ENCODE results near the gene ST6GALNAC6.
A peak's percentile ranks its signal among the peaks of the same experiment; 100 is the strongest.

The ST6GALNAC6 gene, protein sequence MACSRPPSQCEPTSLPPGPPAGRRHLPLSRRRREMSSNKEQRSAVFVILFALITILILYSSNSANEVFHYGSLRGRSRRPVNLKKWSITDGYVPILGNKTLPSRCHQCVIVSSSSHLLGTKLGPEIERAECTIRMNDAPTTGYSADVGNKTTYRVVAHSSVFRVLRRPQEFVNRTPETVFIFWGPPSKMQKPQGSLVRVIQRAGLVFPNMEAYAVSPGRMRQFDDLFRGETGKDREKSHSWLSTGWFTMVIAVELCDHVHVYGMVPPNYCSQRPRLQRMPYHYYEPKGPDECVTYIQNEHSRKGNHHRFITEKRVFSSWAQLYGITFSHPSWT

DNA sequence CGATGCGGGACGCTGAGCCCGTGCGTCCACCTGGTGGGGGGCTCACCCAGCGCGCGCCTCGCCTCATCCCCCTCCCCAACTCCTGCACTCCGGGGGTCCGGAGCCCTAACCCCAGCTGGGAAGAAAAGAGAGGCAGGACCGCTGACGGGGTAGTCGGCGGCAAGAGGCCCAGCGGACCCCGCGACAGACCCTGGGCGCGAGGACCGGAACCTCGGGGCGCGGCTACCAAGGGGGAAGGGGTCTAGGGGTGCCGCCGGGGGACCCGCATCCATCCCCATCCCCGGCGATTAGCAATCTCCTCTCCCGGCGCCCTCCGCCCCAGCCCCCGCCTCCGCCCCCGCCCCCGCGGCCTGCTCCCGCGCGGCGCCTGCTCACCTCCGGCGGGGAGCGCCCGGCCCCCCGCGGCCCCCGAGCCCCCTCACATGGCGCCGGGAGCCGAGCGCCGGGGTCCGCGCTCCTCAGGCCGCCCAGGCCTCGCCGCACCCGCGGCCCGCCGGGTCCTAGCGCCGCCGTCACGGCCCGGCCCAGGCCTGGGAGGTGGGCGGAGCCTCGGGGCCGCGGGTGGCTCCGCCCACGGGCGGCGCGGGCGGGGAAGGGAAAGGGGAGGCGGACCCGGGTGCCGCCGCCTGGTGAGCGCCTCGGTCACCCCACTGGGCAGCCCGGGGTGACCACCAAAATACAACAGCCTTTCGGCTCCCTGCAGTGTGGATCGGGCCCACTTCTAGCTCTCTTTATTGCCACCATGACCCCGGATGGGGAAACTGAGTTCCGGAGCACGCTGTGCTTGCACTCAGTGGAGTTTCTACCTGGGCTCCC, at the start of gene ST6GALNAC6:
Gene ST6GALNAC6, minus strand, starts transcription at position 476 of the 816 bp plus-strand sequence. CDS start 1,622 bp downstream, outside the sequence.
- no peaks in the 10 kb centered on the region for H3K27me3 ChIP-seq
- peak within 1 kb of the TSS; percentile 90 to 99 (median 95) for H3K4me2 ChIP-seq
- H4K20me1 ChIP-seq = peaks cover 6 to 43% (median 29%) of the 10 kb centered on the region in 11 experiments; a peak in 21 of 22 replicates
- no peak for TF ChIP-seq Cebpa-rat (IDR thresholded peaks at IDR 0.05)
- peak within 1 kb of the TSS; percentile 55 to 92 (median 89) for H3K27ac ChIP-seq
- H3K36me3 ChIP-seq = peaks cover 22 to 28% (median 27%) of the 10 kb centered on the region in 11 experiments
- H3K4me3 ChIP-seq = peak within 1 kb of the TSS; percentile 80 to 98 (median 95)
- peak within 1 kb of the TSS; percentile 86 to 96 (median 91) for H3K9ac ChIP-seq
- H3K4me1 ChIP-seq = peaks cover 66 to 78% (median 75%) of the 10 kb centered on the region in 10 experiments
- H3K9me3 ChIP-seq (replicated peaks in 1 of 11) = peaks cover 0 to 10% (median 0%) of the 10 kb centered on the region in 11 experiments; a peak in 5 of 22 replicates

DNA sequence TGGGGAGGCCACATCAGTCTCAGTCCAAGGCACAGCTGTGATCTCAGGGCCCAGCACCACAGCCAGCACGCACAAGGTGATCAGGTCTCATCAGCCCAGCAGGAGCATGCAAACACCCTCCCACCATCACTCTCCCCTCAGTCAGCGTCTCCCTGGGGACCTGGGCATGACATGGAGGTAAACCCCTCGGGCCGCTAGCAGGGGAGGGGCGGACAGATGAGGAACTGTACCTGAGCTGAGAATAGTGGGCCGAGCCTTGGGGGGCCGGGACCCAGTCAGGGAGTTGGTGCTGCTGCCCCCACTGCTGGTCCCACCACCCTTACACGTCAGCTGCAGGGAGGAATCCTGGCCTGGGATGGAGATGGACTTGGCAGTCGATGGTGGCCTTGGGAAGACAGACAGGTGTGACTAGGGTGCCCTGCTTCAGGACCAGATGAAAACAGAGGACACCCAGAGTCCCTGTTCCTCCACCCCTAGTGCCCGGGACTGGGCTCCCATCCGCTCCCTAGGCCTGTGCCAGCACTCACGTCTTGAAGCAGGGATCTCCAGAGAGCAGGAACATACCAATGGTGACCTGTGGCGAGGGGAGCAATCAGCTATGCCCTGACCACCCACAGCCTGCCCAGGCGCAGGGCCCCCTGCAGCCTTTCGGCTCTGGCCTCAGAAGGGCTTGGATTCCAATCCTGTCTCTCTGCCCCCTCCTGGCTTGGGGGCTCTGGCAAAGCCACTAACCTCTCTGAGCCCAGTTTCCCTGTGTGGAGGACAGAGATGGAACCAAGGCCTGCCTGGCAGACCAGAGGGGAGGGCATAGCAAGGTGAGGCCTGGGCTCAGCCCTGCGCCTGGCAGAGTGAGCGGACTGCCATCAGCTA, 48.7 kb upstream of the ST6GALNAC6 start:
- peak overlapping the region in 1 of 11 experiments; percentile 30; a peak in 2 of 22 replicates for H3K9ac ChIP-seq
- H3K4me2 ChIP-seq = peak overlapping the region in 8 of 11 experiments; percentile 5 to 51 (median 32); a peak in 10 of 22 replicates
- H3K9me3 ChIP-seq (replicated peaks in 1 of 11) = no peaks in the 10 kb centered on the region
- H3K27me3 ChIP-seq = no peaks in the 10 kb centered on the region
- peaks cover 17 to 64% (median 56%) of the 10 kb centered on the region in 10 experiments for H3K4me1 ChIP-seq
- peak overlapping the region in 3 of 11 experiments; percentile 0 to 27 (median 11); a peak in 3 of 22 replicates for H3K27ac ChIP-seq
- H3K4me3 ChIP-seq = no peak overlapping the region
- H4K20me1 ChIP-seq = peaks cover 0 to 78% (median 9%) of the 10 kb centered on the region in 11 experiments; a peak in 13 of 22 replicates
- no peak for TF ChIP-seq Cebpa-rat (IDR thresholded peaks at IDR 0.05)
- peaks cover 0 to 15% (median 12%) of the 10 kb centered on the region in 11 experiments; a peak in 13 of 22 replicates for H3K36me3 ChIP-seq

DNA sequence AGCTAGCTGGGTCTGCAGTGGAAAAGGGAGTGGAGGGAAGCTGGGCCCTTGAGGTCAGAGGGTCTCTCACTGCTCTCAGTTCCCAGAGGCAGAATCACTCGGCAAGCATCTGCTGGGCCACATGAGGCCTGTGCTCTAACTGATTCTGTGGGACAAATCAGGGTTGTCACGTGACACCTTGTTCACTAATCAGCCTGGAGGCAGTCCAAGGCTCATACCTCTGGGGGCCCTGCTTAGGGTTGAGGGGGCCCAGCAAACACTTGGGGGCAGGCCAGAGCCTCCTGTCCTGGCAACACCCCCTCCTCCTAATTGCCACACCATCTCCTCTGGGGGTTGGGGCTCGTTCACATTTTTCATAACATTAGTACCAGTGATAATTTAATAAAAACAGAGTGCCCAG, 47.3 kb upstream of the ST6GALNAC6 start:
- peaks cover 19 to 71% (median 61%) of the 10 kb centered on the region in 10 experiments for H3K4me1 ChIP-seq
- H3K27ac ChIP-seq = peak overlapping the region in 1 of 11 experiments; percentile 27; a peak in 1 of 22 replicates
- H3K9ac ChIP-seq = peak overlapping the region in 6 of 11 experiments; percentile 4 to 32 (median 18); a peak in 4 of 22 replicates
- no peak overlapping the region for H3K4me3 ChIP-seq
- H4K20me1 ChIP-seq = peaks cover 0 to 73% (median 6%) of the 10 kb centered on the region in 11 experiments; a peak in 13 of 22 replicates
- no peaks in the 10 kb centered on the region for H3K9me3 ChIP-seq (replicated peaks in 1 of 11)
- no peak for TF ChIP-seq Cebpa-rat (IDR thresholded peaks at IDR 0.05)
- peaks cover 0 to 22% (median 13%) of the 10 kb centered on the region in 11 experiments; a peak in 14 of 22 replicates for H3K36me3 ChIP-seq
- H3K27me3 ChIP-seq = no peaks in the 10 kb centered on the region
- H3K4me2 ChIP-seq = peak overlapping the region in 7 of 11 experiments; percentile 9 to 51 (median 21); a peak in 11 of 22 replicates

DNA sequence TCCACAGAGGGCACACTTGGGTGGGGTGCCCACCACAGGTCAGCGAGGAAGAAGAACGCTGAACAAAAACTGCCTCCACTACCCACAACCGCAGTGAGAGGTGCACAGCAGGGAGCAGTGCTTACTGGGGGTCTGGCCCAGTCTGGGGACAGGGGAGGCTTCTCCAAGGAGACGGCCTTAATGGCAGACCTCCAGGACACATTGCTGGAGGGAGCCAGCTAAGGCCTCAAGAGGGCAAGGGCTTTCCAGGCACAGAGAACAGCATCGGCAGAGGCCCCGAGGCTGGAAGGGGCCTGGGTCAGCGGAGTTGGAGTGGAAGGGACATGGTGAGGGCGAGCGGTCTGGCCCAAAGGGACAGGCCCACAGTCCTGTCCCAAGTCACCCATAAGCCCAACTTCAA, 46.5 kb upstream of the ST6GALNAC6 start:
- H3K36me3 ChIP-seq = peaks cover 0 to 23% (median 13%) of the 10 kb centered on the region in 11 experiments; a peak in 14 of 22 replicates
- H3K4me1 ChIP-seq = peaks cover 19 to 71% (median 61%) of the 10 kb centered on the region in 10 experiments
- peak overlapping the region in 1 of 11 experiments; percentile 16; a peak in 1 of 22 replicates for H3K27ac ChIP-seq
- no peaks in the 10 kb centered on the region for H3K9me3 ChIP-seq (replicated peaks in 1 of 11)
- H3K27me3 ChIP-seq = no peaks in the 10 kb centered on the region
- peaks cover 0 to 67% (median 6%) of the 10 kb centered on the region in 11 experiments; a peak in 12 of 22 replicates for H4K20me1 ChIP-seq
- H3K4me2 ChIP-seq = peak overlapping the region in 1 of 11 experiments; percentile 45; a peak in 1 of 22 replicates
- TF ChIP-seq Cebpa-rat (IDR thresholded peaks at IDR 0.05) = no peak
- H3K4me3 ChIP-seq = no peak overlapping the region
- peak overlapping the region in 2 of 11 experiments; percentile 4 to 15; a peak in 2 of 22 replicates for H3K9ac ChIP-seq

DNA sequence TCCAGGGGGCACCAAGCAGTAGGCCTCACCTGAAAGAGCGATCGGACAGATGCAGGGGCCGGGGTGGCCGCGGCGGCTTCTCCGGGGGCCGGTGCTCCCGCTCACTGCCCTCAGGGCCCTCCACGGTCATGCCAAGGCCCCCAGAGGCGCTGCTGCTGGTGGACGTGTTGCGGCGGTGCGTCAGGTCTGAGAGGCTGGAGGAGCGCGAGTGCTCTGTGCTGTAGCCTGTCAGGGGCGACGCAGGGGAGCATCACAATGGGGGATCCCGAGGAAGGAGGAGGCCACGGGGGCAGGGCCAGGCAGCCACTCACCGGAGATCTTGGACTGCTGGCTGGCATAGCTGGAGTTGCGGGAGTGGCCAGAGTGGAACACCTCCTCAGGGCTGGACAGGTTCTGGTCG, 45.9 kb upstream of the ST6GALNAC6 start:
- peaks cover 0 to 23% (median 13%) of the 10 kb centered on the region in 11 experiments; a peak in 14 of 22 replicates for H3K36me3 ChIP-seq
- H3K4me2 ChIP-seq = no peak overlapping the region
- no peak overlapping the region; a peak in 1 of 22 replicates for H3K9ac ChIP-seq
- no peaks in the 10 kb centered on the region for H3K27me3 ChIP-seq
- H3K27ac ChIP-seq = no peak overlapping the region
- H4K20me1 ChIP-seq = peaks cover 0 to 62% (median 6%) of the 10 kb centered on the region in 11 experiments; a peak in 12 of 22 replicates
- no peak overlapping the region for H3K4me3 ChIP-seq
- H3K9me3 ChIP-seq (replicated peaks in 1 of 11) = no peaks in the 10 kb centered on the region
- H3K4me1 ChIP-seq = peaks cover 19 to 68% (median 59%) of the 10 kb centered on the region in 10 experiments
- no peak for TF ChIP-seq Cebpa-rat (IDR thresholded peaks at IDR 0.05)

DNA sequence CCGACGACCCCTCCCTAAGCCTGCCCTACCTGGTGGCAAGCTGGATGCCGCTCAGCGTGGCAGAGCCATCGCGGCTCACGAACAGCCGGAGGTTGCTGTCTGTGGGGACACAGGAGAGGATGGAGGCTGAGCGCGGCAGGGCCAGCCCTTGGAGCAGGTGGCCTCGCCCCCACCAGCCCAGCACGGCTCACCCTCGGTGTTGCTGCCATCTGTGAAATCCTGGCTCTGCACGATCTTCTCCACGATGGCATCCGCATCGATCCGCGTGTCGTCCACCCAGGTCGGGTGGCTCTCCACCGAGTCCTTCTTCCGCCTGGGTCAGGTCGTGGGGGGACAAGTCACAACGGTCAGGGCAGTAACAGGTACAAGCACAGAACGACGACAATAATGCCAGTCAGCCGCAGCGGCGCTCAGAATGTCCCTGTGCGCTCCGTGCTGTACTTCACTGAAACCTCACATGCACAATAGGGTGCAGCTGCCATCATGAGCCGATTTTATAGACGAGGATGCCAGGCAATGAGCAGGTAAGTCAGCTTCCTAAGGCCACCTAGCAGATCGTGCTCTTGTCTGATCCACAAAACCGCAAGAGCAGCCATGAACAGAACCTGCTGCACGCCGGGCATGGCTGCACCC, 45.3 kb upstream of the ST6GALNAC6 start:
- Histone ChIP-seq H3K4me1 (peaks cover 19 to 61% (median 52%) of the 10 kb centered on the region in 10 experiments), H3K9me3 (replicated peaks in 1 of 11) (no peaks in the 10 kb centered on the region), H3K4me3 (no peak overlapping the region), H3K9ac (no peak overlapping the region), H3K27me3 (no peaks in the 10 kb centered on the region), H3K27ac (no peak overlapping the region), H3K4me2 (no peak overlapping the region), H3K36me3 (peaks cover 0 to 23% (median 13%) of the 10 kb centered on the region in 11 experiments; a peak in 14 of 22 replicates), H4K20me1 (peaks cover 0 to 56% (median 5%) of the 10 kb centered on the region in 11 experiments; a peak in 12 of 22 replicates)
- no peak for TF ChIP-seq Cebpa-rat (IDR thresholded peaks at IDR 0.05)

DNA sequence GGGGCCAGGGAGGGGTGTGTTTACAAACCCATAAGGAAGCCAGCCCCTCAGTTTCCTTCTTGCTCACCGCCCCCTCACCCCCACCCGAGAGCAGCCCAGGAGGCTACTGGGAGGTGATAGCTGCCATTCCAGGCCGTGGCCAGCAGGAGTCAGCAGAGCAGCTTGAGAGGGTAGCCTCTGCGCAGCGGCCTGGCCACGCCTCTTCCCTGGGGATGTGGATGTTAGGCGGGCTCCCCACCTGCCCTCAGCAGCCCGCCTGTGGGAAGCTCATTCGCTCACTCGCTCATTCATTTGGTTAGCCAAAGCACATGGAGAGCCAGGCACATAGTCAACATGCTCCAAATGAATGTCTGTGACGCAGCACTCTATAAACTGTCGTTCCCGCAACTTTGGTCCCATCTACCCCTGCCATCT, 44.3 kb upstream of the ST6GALNAC6 start:
- peaks cover 14 to 52% (median 44%) of the 10 kb centered on the region in 10 experiments for H3K4me1 ChIP-seq
- H3K4me3 ChIP-seq = no peak overlapping the region
- H3K9me3 ChIP-seq (replicated peaks in 1 of 11) = no peaks in the 10 kb centered on the region
- H3K36me3 ChIP-seq = peaks cover 0 to 23% (median 13%) of the 10 kb centered on the region in 11 experiments; a peak in 14 of 22 replicates
- peak overlapping the region in 4 of 11 experiments; percentile 12 to 48 (median 22); a peak in 4 of 22 replicates for H3K9ac ChIP-seq
- peak overlapping the region; percentile 23 to 84 (median 54) for H3K4me2 ChIP-seq
- peak overlapping the region in 6 of 11 experiments; percentile 26 to 72 (median 57); a peak in 8 of 22 replicates for H3K27ac ChIP-seq
- no peak for TF ChIP-seq Cebpa-rat (IDR thresholded peaks at IDR 0.05)
- H4K20me1 ChIP-seq = peaks cover 0 to 49% (median 5%) of the 10 kb centered on the region in 11 experiments; a peak in 10 of 22 replicates
- no peaks in the 10 kb centered on the region for H3K27me3 ChIP-seq

All from BLaER1 treated with 17β-estradiol and CSF1 and Interleukin-3, amounts not matched to agents 10 nM and 100 nM (cell line).